GM19099 (cell line): Measurements from ENCODE around the gene ARHGEF1.

Experiments used
- POLR2A ChIP-seq: IDR thresholded peaks from 3 replicates; pipeline ENCODE4 v1.6.1; 2011; ENCODE audit warnings: low read depth; ENCODE audit not compliant: insufficient read length; ENCODE audit errors: extremely low read depth

Gene ARHGEF1

DNA sequence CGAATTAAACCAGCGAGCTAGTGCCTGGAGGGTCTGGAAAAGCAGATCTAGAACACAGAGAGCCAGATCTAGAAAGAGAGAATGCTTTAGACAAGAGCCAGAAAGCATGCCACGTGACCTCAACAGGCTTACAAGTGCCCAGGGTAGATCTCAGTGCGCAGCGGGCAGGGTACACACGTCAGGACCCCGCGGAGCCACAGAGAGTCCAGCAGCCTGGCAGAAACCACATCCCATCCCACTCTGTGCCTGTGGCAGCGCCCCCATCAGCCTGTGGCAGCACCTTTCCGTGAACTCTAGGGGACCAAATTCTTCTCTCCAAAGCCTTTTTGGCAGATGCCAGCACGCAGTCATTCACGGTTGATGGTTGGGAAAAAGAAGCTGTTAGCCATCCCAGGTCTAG is 5.9 kb downstream of the ARHGEF1 start:
- TF ChIP-seq POLR2A: no peak

DNA sequence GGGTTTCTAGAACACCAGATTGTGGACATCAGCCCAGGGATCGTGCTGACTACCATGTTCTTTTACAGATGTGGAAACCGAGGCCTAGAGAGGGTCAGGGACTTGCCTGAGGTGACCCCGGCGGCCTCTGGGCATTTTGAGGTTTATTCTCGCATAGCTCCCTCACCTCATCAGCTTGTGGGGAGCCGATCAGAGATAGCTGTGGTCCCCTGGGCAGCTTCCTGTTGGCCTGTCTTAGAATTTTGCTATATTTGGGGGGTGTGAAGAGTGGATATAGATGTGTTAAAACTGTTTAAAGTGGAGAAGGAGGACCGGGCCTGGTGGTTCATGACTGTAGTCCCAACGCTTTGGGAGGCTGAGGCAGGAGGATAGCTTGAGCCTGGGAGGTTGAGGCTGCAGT is 6.9 kb downstream of the ARHGEF1 start:
- no peak for TF ChIP-seq POLR2A

DNA sequence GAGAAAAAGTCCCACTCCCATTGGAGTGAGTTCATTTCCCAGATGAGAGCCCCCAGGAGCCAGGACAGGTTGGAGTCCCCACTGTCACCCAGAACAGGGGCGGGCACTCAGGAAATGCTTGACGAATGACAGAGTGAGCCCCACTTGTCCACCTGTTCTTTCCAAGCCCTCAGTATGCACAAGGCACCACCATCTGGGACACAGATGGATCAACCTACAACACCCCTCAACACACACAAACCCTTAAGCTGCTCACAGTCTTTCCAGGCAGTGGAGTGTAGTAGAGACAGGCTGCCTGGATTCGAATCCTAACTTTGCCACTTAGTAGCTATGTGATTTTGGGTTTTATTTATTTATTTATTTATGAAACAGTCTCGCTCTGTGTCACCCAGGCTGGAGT is 8.0 kb downstream of the ARHGEF1 start:
- no peak for TF ChIP-seq POLR2A

DNA sequence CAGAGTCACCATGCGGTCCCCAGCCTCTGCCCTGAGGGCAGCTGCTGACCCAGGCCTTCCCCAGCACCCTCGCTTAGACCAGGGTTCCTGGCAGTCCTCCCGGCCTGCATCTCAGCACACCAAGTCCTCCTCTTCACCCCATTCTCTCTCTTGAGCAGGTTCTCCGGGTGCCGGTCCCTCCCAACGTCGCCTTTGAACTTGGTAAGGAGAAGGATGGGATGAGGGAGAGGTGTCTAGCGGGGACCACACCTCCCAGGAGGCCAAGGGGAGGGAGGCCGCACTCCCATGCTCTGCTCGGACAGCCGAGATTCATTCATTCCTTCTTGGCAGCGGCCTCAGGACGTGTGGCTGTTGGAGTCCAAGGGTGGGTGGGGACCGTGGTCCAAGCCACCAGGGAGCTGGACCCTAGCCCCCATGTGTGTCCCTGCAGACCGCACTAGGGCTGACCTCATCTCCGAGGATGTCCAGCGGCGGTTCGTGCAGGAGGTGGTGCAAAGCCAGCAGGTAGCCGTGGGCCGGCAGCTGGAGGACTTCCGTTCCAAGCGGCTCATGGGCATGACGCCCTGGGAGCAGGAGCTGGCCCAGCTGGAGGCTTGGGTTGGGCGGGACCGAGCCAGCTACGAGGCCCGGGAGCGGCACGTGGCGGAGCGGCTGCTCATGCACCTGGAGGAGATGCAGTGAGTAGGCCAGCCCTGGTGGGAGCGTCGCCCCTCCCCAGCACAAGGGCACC is 9.4 kb downstream of the ARHGEF1 start:
- no peak for TF ChIP-seq POLR2A

- no peak for TF ChIP-seq POLR2A
Measured at GRCh38 chr19:41893899-41894298, 10.9 kb downstream of the ARHGEF1 start.

DNA sequence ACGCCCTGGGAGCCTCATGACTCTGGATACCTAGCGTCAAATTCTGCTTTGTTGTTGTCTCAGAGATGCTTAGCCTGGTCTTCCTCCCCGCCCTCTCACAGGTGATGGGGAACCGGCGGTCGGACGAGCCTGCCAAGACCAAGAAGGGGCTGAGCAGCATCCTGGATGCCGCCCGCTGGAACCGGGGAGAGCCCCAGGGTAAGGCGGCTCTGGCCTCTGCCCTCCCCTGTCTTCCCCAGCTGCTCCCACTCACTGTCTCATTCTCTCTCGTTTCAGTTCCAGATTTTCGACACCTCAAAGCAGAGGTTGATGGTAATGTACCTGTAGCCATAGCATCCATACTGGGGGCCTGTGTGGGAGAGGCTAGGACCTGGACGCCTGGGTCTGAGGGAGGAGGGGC is 11.4 kb downstream of the ARHGEF1 start:
- no peak for TF ChIP-seq POLR2A

GRCh38 chr19:41895745-41896580 is 13.0 kb downstream of the ARHGEF1 start:
- TF ChIP-seq POLR2A: no peak

GRCh38 chr19:41896581-41896942 is 13.6 kb downstream of the ARHGEF1 start:
- TF ChIP-seq POLR2A: no peak

- TF ChIP-seq POLR2A: no peak
Measured at GRCh38 chr19:41897181-41897580, 14.2 kb downstream of the ARHGEF1 start.

- no peak for TF ChIP-seq POLR2A
Measured at GRCh38 chr19:41897820-41898219, 14.8 kb downstream of the ARHGEF1 start.

GRCh38 chr19:41898235-41898634 is 15.3 kb downstream of the ARHGEF1 start:
- no peak for TF ChIP-seq POLR2A

DNA sequence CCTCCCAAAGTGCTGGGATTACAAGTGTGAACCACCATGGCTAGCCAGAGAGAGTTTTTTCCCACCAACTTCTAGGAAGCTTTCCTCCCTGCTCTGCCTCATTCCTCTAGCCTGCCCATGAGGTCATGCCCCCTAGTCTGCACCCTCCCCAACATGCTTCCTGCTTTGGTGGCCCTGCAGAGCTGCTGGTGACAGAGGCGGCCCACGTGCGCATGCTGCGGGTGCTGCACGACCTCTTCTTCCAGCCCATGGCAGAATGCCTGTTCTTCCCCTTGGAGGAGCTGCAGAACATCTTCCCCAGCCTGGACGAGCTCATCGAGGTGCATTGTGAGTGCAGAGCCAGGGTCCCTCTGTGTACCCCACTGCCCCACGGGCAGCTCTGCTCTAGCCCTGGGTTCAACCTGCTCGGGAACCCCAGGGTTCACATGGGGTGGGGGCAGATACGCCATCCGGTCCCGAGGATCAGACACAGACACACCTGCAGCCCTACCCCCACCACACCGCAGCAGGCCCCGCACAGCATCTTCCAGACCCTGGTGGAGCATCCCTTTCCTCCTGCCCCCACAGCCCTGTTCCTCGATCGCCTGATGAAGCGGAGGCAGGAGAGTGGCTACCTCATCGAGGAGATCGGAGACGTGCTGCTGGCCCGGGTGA is 18.9 kb downstream of the ARHGEF1 start:
- no peak for TF ChIP-seq POLR2A

DNA sequence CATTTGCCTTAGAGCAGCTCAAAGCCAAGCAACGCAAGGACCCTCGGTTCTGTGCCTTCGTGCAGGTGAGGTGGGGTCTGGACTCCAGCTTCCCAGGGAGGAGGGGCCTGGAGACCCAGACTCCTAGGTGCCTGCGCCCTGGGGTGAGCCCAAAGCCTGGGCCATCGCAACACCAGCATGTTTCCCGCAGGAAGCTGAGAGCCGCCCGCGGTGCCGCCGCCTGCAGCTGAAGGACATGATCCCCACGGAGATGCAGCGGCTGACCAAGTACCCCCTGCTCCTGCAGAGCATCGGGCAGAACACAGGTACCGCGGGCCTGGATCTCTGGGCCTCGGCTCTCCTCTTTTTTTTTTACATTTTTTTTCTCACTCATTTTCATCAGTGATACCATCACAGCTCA is 19.6 kb downstream of the ARHGEF1 start:
- TF ChIP-seq POLR2A: no peak

- TF ChIP-seq POLR2A: no peak
Measured at GRCh38 chr19:41903193-41903953, 20.4 kb downstream of the ARHGEF1 start.
